H9 (cell line): ENCODE results near the gene MYL6B. TPM values are rescaled to one million over a fixed set of nuclear protein-coding genes. Genes with fewer than 3 reads are reported as not detected.
A peak's percentile ranks its signal among the peaks of the same experiment; 100 is the strongest.

Source experiments
- DNase-seq: peaks from one replicate; pipeline ENCODE4 v3.0.0-alpha.2; 2017
- H2AFZ ChIP-seq: one replicate; pipeline ENCODE4 v1.6.1; 2013; ENCODE audit warnings: mild to moderate bottlenecking, low read length, control low read depth, moderate library complexity
- H2AK5ac ChIP-seq: 2 replicates; pipeline ENCODE4 v1.6.1; 2013; ENCODE audit warnings: low read length, control low read depth, mixed read lengths; ENCODE audit not compliant: insufficient read length
- H2BK120ac ChIP-seq: one replicate; pipeline ENCODE4 v1.6.1; 2013; ENCODE audit warnings: low read depth, mild to moderate bottlenecking, low read length, control low read depth, inconsistent platforms; ENCODE audit not compliant: poor library complexity, severe bottlenecking
- H2BK12ac ChIP-seq: 2 replicates; pipeline ENCODE4 v1.6.1; 2013; ENCODE audit warnings: low read length, control low read depth, mixed read lengths, low read depth; ENCODE audit not compliant: insufficient read length
- H2BK15ac ChIP-seq: 2 replicates; pipeline ENCODE4 v1.6.1; 2013; ENCODE audit warnings: low read depth, low read length, control low read depth
- H2BK20ac ChIP-seq: one replicate; pipeline ENCODE4 v1.6.1; 2013; ENCODE audit warnings: low read depth, mild to moderate bottlenecking, low read length, control low read depth, inconsistent platforms; ENCODE audit not compliant: poor library complexity, severe bottlenecking
- H2BK5ac ChIP-seq: 2 replicates; pipeline ENCODE4 v1.6.1; 2013; ENCODE audit warnings: low read length, control low read depth, mixed read lengths; ENCODE audit not compliant: insufficient read length
- H3K14ac ChIP-seq: 2 replicates; pipeline ENCODE4 v1.6.1; 2013; ENCODE audit warnings: low read length, control low read depth; ENCODE audit not compliant: insufficient read depth
- H3K18ac ChIP-seq: 2 replicates; pipeline ENCODE4 v1.6.1; 2013; ENCODE audit warnings: low read depth, mild to moderate bottlenecking, mixed read lengths, low read length, control low read depth; ENCODE audit not compliant: insufficient read length
- H3K23ac ChIP-seq: 2 replicates; pipeline ENCODE4 v1.6.1; 2013; ENCODE audit warnings: low read length, control low read depth, mixed read lengths, low read depth; ENCODE audit not compliant: insufficient read length
- H3K23me2 ChIP-seq: 2 replicates; pipeline ENCODE4 v1.6.1; 2013; ENCODE audit warnings: low read depth, mild to moderate bottlenecking, mixed read lengths, low read length, control low read depth; ENCODE audit not compliant: insufficient read length, poor library complexity, severe bottlenecking
- H3K27ac ChIP-seq: 2 replicates; pipeline ENCODE4 v1.5.1; 2013; ENCODE audit warnings: low read length, control low read depth, mixed read lengths, low read depth; ENCODE audit not compliant: insufficient read length
- H3K27me3 ChIP-seq: 2 replicates; pipeline ENCODE4 v1.6.1; 2013; ENCODE audit warnings: low read length, control low read depth, inconsistent platforms; ENCODE audit not compliant: insufficient read depth
- H3K4ac ChIP-seq: 2 replicates; pipeline ENCODE4 v1.6.1; 2013; ENCODE audit warnings: low read depth, mild to moderate bottlenecking, control low read depth, inconsistent platforms, low read length, moderate library complexity
- H3K4me1 ChIP-seq: 2 replicates; pipeline ENCODE4 v1.6.1; 2013; ENCODE audit warnings: low read length, control low read depth, inconsistent platforms; ENCODE audit not compliant: insufficient read depth
- H3K4me2 ChIP-seq: 2 replicates; pipeline ENCODE4 v1.6.1; 2013; ENCODE audit warnings: low read length, control low read depth, mixed read lengths; ENCODE audit not compliant: insufficient read length, insufficient read depth
- H3K56ac ChIP-seq: 2 replicates; pipeline ENCODE4 v1.6.1; 2013; ENCODE audit warnings: low read depth, mild to moderate bottlenecking, mixed read lengths, low read length, control low read depth; ENCODE audit not compliant: insufficient read length
- H3K79me1 ChIP-seq: 2 replicates; pipeline ENCODE4 v1.6.1; 2013; ENCODE audit warnings: low read depth, mild to moderate bottlenecking, moderate library complexity, low read length, control low read depth, inconsistent platforms; ENCODE audit not compliant: insufficient read depth, poor library complexity, severe bottlenecking
- H3K79me2 ChIP-seq: 2 replicates; pipeline ENCODE4 v1.6.1; 2013; ENCODE audit warnings: low read length, control low read depth, inconsistent platforms; ENCODE audit not compliant: insufficient read depth
- H3K9ac ChIP-seq: 2 replicates; pipeline ENCODE4 v1.6.1; 2013; ENCODE audit warnings: low read length, control low read depth, mixed read lengths; ENCODE audit not compliant: insufficient read length; ENCODE audit errors: extremely low read depth
- H3K9me3 ChIP-seq: one replicate; pipeline ENCODE4 v1.6.1; 2013; ENCODE audit warnings: low read depth, low read length, inconsistent platforms; ENCODE audit not compliant: control insufficient read depth
- H3T11ph ChIP-seq: one replicate; pipeline ENCODE4 v1.6.1; 2013; ENCODE audit warnings: mild to moderate bottlenecking, low read length, control low read depth, inconsistent platforms
- H4K20me1 ChIP-seq: one replicate; pipeline ENCODE4 v1.6.1; 2013; ENCODE audit not compliant: control insufficient read depth, insufficient read length, insufficient read depth
- H4K5ac ChIP-seq: 2 replicates; pipeline ENCODE4 v1.6.1; 2013; ENCODE audit warnings: low read depth, mild to moderate bottlenecking, mixed read lengths, low read length, control low read depth; ENCODE audit not compliant: insufficient read length
- H4K8ac ChIP-seq: replicated peaks from 2 replicates; pipeline ENCODE4 v1.6.1; 2013; ENCODE audit warnings: low read length, control low read depth, mixed read lengths, low read depth; ENCODE audit not compliant: insufficient read length
- H4K91ac ChIP-seq: 2 replicates; pipeline ENCODE4 v1.6.1; 2013; ENCODE audit warnings: low read depth, mild to moderate bottlenecking, moderate library complexity, mixed read lengths, low read length, control low read depth; ENCODE audit not compliant: insufficient read length
- H3K27ac Mint-ChIP-seq, 3 experiments: 2 replicates in 2 of 3; 3 replicates in 1 of 3; pipeline ENCODE4 v1.8.0; 2020 to 2021; ENCODE audit warnings: mixed read lengths in 3 of 3, mild to moderate bottlenecking in 1 of 3, moderate library complexity in 1 of 3
- H3K27me3 Mint-ChIP-seq: 2 replicates; pipeline ENCODE4 v1.8.0; 2021; ENCODE audit warnings: low read depth, mild to moderate bottlenecking, moderate library complexity, mixed read lengths
- H3K36me3 Mint-ChIP-seq, 3 experiments: 2 replicates in 2 of 3; 3 replicates in 1 of 3; pipeline ENCODE4 v1.8.0; 2020 to 2021; ENCODE audit warnings: low read depth in 3 of 3, mixed read lengths in 3 of 3; ENCODE audit not compliant: insufficient read depth in 1 of 3
- H3K4me1 Mint-ChIP-seq, 2 experiments: 2 replicates each; pipeline ENCODE4 v1.8.0; 2020; ENCODE audit warnings: mixed read lengths in 2 of 2
- H3K4me3 Mint-ChIP-seq, 2 experiments: 2 replicates in 1 of 2; 3 replicates in 1 of 2; pipeline ENCODE4 v1.8.0; 2020 to 2021; ENCODE audit warnings: mild to moderate bottlenecking in 2 of 2, mixed read lengths in 2 of 2, moderate library complexity in 1 of 2
- H3K9me3 Mint-ChIP-seq, 2 experiments: 2 replicates in 1 of 2; 3 replicates in 1 of 2; pipeline ENCODE4 v1.8.0; 2020; ENCODE audit warnings: mild to moderate bottlenecking in 2 of 2, mixed read lengths in 2 of 2, moderate library complexity in 1 of 2
- CTCF ChIP-seq: fragments of 200-600 bp; sonication (generic); conservative IDR thresholded peaks from 3 replicates; pipeline ENCODE4 v1.8.0; 2021; ENCODE audit warnings: antibody characterized with exemption, mild to moderate bottlenecking
- WGBS: extraction: QIAGEN DNeasy Blood & Tissue Kit; methylation state at CpG from one replicate; pipeline ENCODE4 v1.1.7; 2013; ENCODE audit warnings: missing lambda C conversion rate, low lambda C conversion rate, mixed read lengths; ENCODE audit not compliant: insufficient read length; ENCODE audit errors: extremely low coverage; 5-methylcytosine and 5-hydroxymethylcytosine counted together
- total RNA-seq: library from RNA; stranded (reverse); gene quantifications from 2 replicates; pipeline ENCODE4 v1.2.1, GENCODE V29; 2021

MYL6B gene
- total RNA-seq, 1 experiment from 2014 or later: 165 TPM

- Histone ChIP-seq H3K27me3 (no peaks in the 10 kb centered on the region), H4K20me1 (no peaks in the 10 kb centered on the region), H3K56ac (no peak overlapping the region), H3K9ac (no peak overlapping the region), H3K4me1 (0 out of 2 replicates have a peak, but pooled peaks cover 2% of the 10 kb centered on the region), H2AK5ac (no peak overlapping the region), H3K79me2 (peaks cover 3% of the 10 kb centered on the region; the same call in 1 of the 2 replicates), H3T11ph (no peak overlapping the region), H3K4ac (no peak overlapping the region), H3K23ac (no peak overlapping the region), H3K4me2 (no peak overlapping the region), H3K27ac (no peak overlapping the region), H4K91ac (no peak overlapping the region), H2BK20ac (no peak overlapping the region), H2BK5ac (no peak overlapping the region), H3K14ac (no peak overlapping the region), H4K5ac (no peak overlapping the region), H3K79me1 (no peaks in the 10 kb centered on the region), H2AFZ (no peak overlapping the region), H2BK15ac (no peak overlapping the region), H3K23me2 (peaks cover 22% of the 10 kb centered on the region), H4K8ac (no peak overlapping the region), H2BK12ac (no peak overlapping the region), H3K9me3 (no peaks in the 10 kb centered on the region), H2BK120ac (no peak overlapping the region), H3K18ac (no peak overlapping the region)
- Mint-ChIP-seq H3K36me3 (peaks cover 24 to 34% (median 33%) of the 10 kb centered on the region in 3 experiments), H3K4me1 (peaks cover 30 to 40% of the 10 kb centered on the region in 2 experiments), H3K27me3 (peaks cover 4% of the 10 kb centered on the region; the same call in 1 of the 2 replicates), H3K4me3 (peak overlapping the region; percentile 21 to 64; a peak in 3 of 5 replicates), H3K9me3 (peaks cover 0 to 4% of the 10 kb centered on the region in 2 experiments; a peak in 3 of 5 replicates), H3K27ac (peak overlapping the region; percentile 55 to 85 (median 62); a peak in 3 of 7 replicates)
- WGBS: no CpG with 5 or more reads among the region's 1 CpG
- DNase-seq: no peak
- TF ChIP-seq CTCF: no peak
Observed at GRCh38 chr12:56154246-56154771, 1.9 kb downstream of the MYL6B start.
